ENCODE data around the gene PPP3R1.

The PPP3R1 gene

GRCh38 chr2:68230241-68231060, 21.9 kb downstream of the PPP3R1 start:
- no peak for DNase-seq

- no peak for DNase-seq
Observed at GRCh38 chr2:68226794-68227193, 25.5 kb downstream of the PPP3R1 start.

GRCh38 chr2:68225119-68225632, 27.2 kb downstream of the PPP3R1 start:
- DNase-seq = no peak

GRCh38 chr2:68223419-68223818, 28.9 kb downstream of the PPP3R1 start:
- no peak for DNase-seq

GRCh38 chr2:68222287-68222686, 30.0 kb downstream of the PPP3R1 start:
- DNase-seq = no peak

- no peak for DNase-seq
Observed at GRCh38 chr2:68218343-68218901, 33.9 kb downstream of the PPP3R1 start.

- no peak for DNase-seq
Observed at GRCh38 chr2:68217729-68218128, 34.6 kb downstream of the PPP3R1 start.

- no peak for DNase-seq
Observed at GRCh38 chr2:68216454-68217310, 35.6 kb downstream of the PPP3R1 start.

- DNase-seq = no peak
Observed at GRCh38 chr2:68214381-68214780, 38.0 kb downstream of the PPP3R1 start.

GRCh38 chr2:68206793-68207192, 45.5 kb downstream of the PPP3R1 start:
- DNase-seq = no peak

- no peak for DNase-seq
Observed at GRCh38 chr2:68203587-68203986, 48.7 kb downstream of the PPP3R1 start.

GRCh38 chr2:68200157-68200787, 52.1 kb downstream of the PPP3R1 start:
- no peak for DNase-seq

- no peak for DNase-seq
Observed at GRCh38 chr2:68196120-68196716, 56.1 kb downstream of the PPP3R1 start.

- DNase-seq = no peak
Observed at GRCh38 chr2:68195096-68195495, 57.2 kb downstream of the PPP3R1 start.

- no peak for DNase-seq
Observed at GRCh38 chr2:68193787-68194372, 58.5 kb downstream of the PPP3R1 start.

GRCh38 chr2:68193144-68193543, 59.2 kb downstream of the PPP3R1 start:
- no peak for DNase-seq

- peak; percentile 34 for DNase-seq
Observed at GRCh38 chr2:68190991-68191731, 61.2 kb downstream of the PPP3R1 start.

GRCh38 chr2:68189991-68190784, 62.1 kb downstream of the PPP3R1 start:
- DNase-seq = no peak

GRCh38 chr2:68188831-68189230, 63.5 kb downstream of the PPP3R1 start:
- DNase-seq = no peak

- DNase-seq = no peak
Observed at GRCh38 chr2:68187329-68187728, 65.0 kb downstream of the PPP3R1 start.
